Effector memory CD4-positive, alpha-beta T cell (primary cell): ENCODE measurements around the gene TSPAN9.

Experiments
- DNase-seq, 3 donors: peaks; one replicate each; pipeline ENCODE4 v3.0.0-alpha.2; 2020
- H3K27ac ChIP-seq: 2 replicates; pipeline ENCODE4 v1.7.0; 2013; ENCODE audit warnings: mild to moderate bottlenecking, low read length, moderate library complexity; ENCODE audit not compliant: insufficient read depth, poor library complexity, severe bottlenecking
- H3K27me3 ChIP-seq: replicated peaks from 2 replicates; pipeline ENCODE4 v1.7.0; 2013; ENCODE audit warnings: mild to moderate bottlenecking, low read length; ENCODE audit not compliant: insufficient read depth, control insufficient read depth, poor library complexity, severe bottlenecking
- H3K36me3 ChIP-seq: 2 replicates; pipeline ENCODE4 v1.7.0; 2013; ENCODE audit warnings: mild to moderate bottlenecking, low read length, moderate library complexity; ENCODE audit not compliant: control insufficient read depth, insufficient read depth
- H3K4me1 ChIP-seq: 2 replicates; pipeline ENCODE4 v1.7.0; 2013; ENCODE audit warnings: low read length, mild to moderate bottlenecking; ENCODE audit not compliant: control insufficient read depth, insufficient read depth, poor library complexity, severe bottlenecking
- H3K4me3 ChIP-seq: 2 replicates; pipeline ENCODE4 v1.7.0; 2013; ENCODE audit warnings: low read length, low read depth, mild to moderate bottlenecking; ENCODE audit not compliant: insufficient read depth, poor library complexity, severe bottlenecking
- H3K9me3 ChIP-seq: 2 replicates; pipeline ENCODE4 v1.7.0; 2013; ENCODE audit warnings: mild to moderate bottlenecking, low read length, moderate library complexity; ENCODE audit not compliant: control insufficient read depth

The TSPAN9 gene

GRCh38 chr12:3113671-3114325 lies 36.6 kb downstream of the TSPAN9 start:
- no peak overlapping the region for H3K4me3 ChIP-seq
- DNase-seq, result no peak
- H3K4me1 ChIP-seq, result no peaks in the 10 kb centered on the region
- no peaks in the 10 kb centered on the region for H3K27me3 ChIP-seq
- no peaks in the 10 kb centered on the region for H3K36me3 ChIP-seq
- H3K9me3 ChIP-seq, result no peaks in the 10 kb centered on the region
- no peak overlapping the region for H3K27ac ChIP-seq

- no peak overlapping the region for H3K4me3 ChIP-seq
- H3K4me1 ChIP-seq, result peaks cover 5% of the 10 kb centered on the region
- H3K27me3 ChIP-seq, result no peaks in the 10 kb centered on the region
- H3K36me3 ChIP-seq, result no peaks in the 10 kb centered on the region
- H3K9me3 ChIP-seq, result no peaks in the 10 kb centered on the region
- H3K27ac ChIP-seq, result no peak overlapping the region
- DNase-seq, result no peak
Observed at GRCh38 chr12:3114671-3115070, 37.5 kb downstream of the TSPAN9 start.

GRCh38 chr12:3115078-3115477 lies 37.9 kb downstream of the TSPAN9 start:
- Histone ChIP-seq H3K4me1 (peaks cover 7% of the 10 kb centered on the region), H3K27me3 (no peaks in the 10 kb centered on the region), H3K9me3 (no peaks in the 10 kb centered on the region), H3K36me3 (no peaks in the 10 kb centered on the region), H3K4me3 (no peak overlapping the region), H3K27ac (no peak overlapping the region)
- DNase-seq, result no peak

GRCh38 chr12:3116106-3116844 lies 39.1 kb downstream of the TSPAN9 start:
- no peak overlapping the region for H3K27ac ChIP-seq
- H3K4me1 ChIP-seq, result peaks cover 7% of the 10 kb centered on the region
- no peak overlapping the region for H3K4me3 ChIP-seq
- no peaks in the 10 kb centered on the region for H3K9me3 ChIP-seq
- H3K27me3 ChIP-seq, result no peaks in the 10 kb centered on the region
- no peak for DNase-seq
- H3K36me3 ChIP-seq, result no peaks in the 10 kb centered on the region

GRCh38 chr12:3117144-3117581 lies 40.0 kb downstream of the TSPAN9 start:
- DNase-seq, result no peak
- Histone ChIP-seq H3K27ac (no peak overlapping the region), H3K9me3 (no peaks in the 10 kb centered on the region)

GRCh38 chr12:3117591-3118015 lies 40.4 kb downstream of the TSPAN9 start:
- Histone ChIP-seq H3K27ac (no peak overlapping the region), H3K4me3 (no peak overlapping the region), H3K36me3 (no peaks in the 10 kb centered on the region), H3K9me3 (no peaks in the 10 kb centered on the region), H3K27me3 (no peaks in the 10 kb centered on the region), H3K4me1 (peaks cover 7% of the 10 kb centered on the region)
- no peak for DNase-seq

More at GRCh38 chr12:3117144-3117581, 40.0 kb downstream of the TSPAN9 start:
- peaks cover 7% of the 10 kb centered on the region for H3K4me1 ChIP-seq
- no peaks in the 10 kb centered on the region for H3K36me3 ChIP-seq
- H3K4me3 ChIP-seq, result no peak overlapping the region
- H3K27me3 ChIP-seq, result no peaks in the 10 kb centered on the region

- Histone ChIP-seq H3K4me3 (no peak overlapping the region), H3K27me3 (no peaks in the 10 kb centered on the region), H3K27ac (no peak overlapping the region), H3K9me3 (no peaks in the 10 kb centered on the region), H3K36me3 (no peaks in the 10 kb centered on the region), H3K4me1 (peaks cover 7% of the 10 kb centered on the region)
- no peak for DNase-seq
Observed at GRCh38 chr12:3119192-3119755, 42.1 kb downstream of the TSPAN9 start.

- no peak overlapping the region for H3K4me3 ChIP-seq
- H3K27ac ChIP-seq, result no peak overlapping the region
- no peak for DNase-seq
- H3K4me1 ChIP-seq, result peaks cover 7% of the 10 kb centered on the region
- no peaks in the 10 kb centered on the region for H3K36me3 ChIP-seq
- H3K27me3 ChIP-seq, result no peaks in the 10 kb centered on the region
- no peaks in the 10 kb centered on the region for H3K9me3 ChIP-seq
Observed at GRCh38 chr12:3119756-3120601, 42.8 kb downstream of the TSPAN9 start.

GRCh38 chr12:3120701-3121100 lies 43.5 kb downstream of the TSPAN9 start:
- H3K4me1 ChIP-seq, result peaks cover 7% of the 10 kb centered on the region
- H3K27me3 ChIP-seq, result no peaks in the 10 kb centered on the region
- DNase-seq, result no peak
- H3K4me3 ChIP-seq, result no peak overlapping the region
- no peaks in the 10 kb centered on the region for H3K9me3 ChIP-seq
- no peak overlapping the region for H3K27ac ChIP-seq
- H3K36me3 ChIP-seq, result no peaks in the 10 kb centered on the region
